NT2/D1 (cell line): ENCODE results near the gene TMC3.

Experiments
- SUZ12 ChIP-seq: IDR thresholded peaks from 2 replicates; pipeline ENCODE4 v1.6.1; 2011; ENCODE audit not compliant: insufficient read length, insufficient read depth; ENCODE audit errors: extremely low read depth
- YY1 ChIP-seq: IDR thresholded peaks from 2 replicates; pipeline ENCODE4 v1.6.1; 2011; ENCODE audit not compliant: insufficient read length, insufficient read depth
- ZNF274 ChIP-seq: IDR thresholded peaks from 2 replicates; pipeline ENCODE4 v1.6.1; 2011; ENCODE audit warnings: mild to moderate bottlenecking, low read depth, low read length

GRCh38 chr15:81339321-81339720 lies 34.7 kb downstream of the TMC3 start:
- no peak for TF ChIP-seq YY1
- TF ChIP-seq SUZ12, result no peak
- no peak for TF ChIP-seq ZNF274
